GM18951 (cell line): Measurements from ENCODE around the gene CLGN.

ENCODE experiments used
- POLR2A ChIP-seq: IDR thresholded peaks from 4 replicates; pipeline ENCODE4 v1.6.1; 2011; ENCODE audit warnings: mild to moderate bottlenecking; ENCODE audit not compliant: insufficient read length, insufficient read depth; ENCODE audit errors: extremely low read depth
- in situ Hi-C: fragments of 300-500 bp; cut with MboI; formaldehyde crosslinking; loops from one replicate; pipeline ENCODE4 v1.12.0; 2022; ENCODE audit warnings: low sequenced_read_pairs, mixed read lengths, inconsistent platforms; ENCODE audit not compliant: unreplicated experiment

Gene CLGN

GRCh38 chr4:140363558-140363957 lies 63.9 kb downstream of the CLGN start:
- no peak for TF ChIP-seq POLR2A
- in situ Hi-C loops: loop anchor here (25.0 kb wide), 2 partner anchors 249 to 499 kb away; no protein-coding TSS in a partner anchor

GRCh38 chr4:140363051-140363450 lies 64.4 kb downstream of the CLGN start:
- in situ Hi-C loops: loop anchor here (25.0 kb wide), 2 partner anchors 249 to 499 kb away; no protein-coding TSS in a partner anchor

GRCh38 chr4:140361099-140361498 lies 66.3 kb downstream of the CLGN start:
- no peak for TF ChIP-seq POLR2A
- in situ Hi-C loops: loop anchor here (25.0 kb wide), 2 partner anchors 251 to 501 kb away; no protein-coding TSS in a partner anchor

More at GRCh38 chr4:140363051-140363450, 64.4 kb downstream of the CLGN start:
- TF ChIP-seq POLR2A: no peak

GRCh38 chr4:140359562-140360427 lies 67.7 kb downstream of the CLGN start:
- in situ Hi-C loops: loop anchor here (25.0 kb wide), 2 partner anchors 253 to 503 kb away; no protein-coding TSS in a partner anchor

GRCh38 chr4:140358281-140358680 lies 69.2 kb downstream of the CLGN start:
- in situ Hi-C loops: loop anchor here (25.0 kb wide), 2 partner anchors 254 to 504 kb away; no protein-coding TSS in a partner anchor
- TF ChIP-seq POLR2A: no peak

More at GRCh38 chr4:140359562-140360427, 67.7 kb downstream of the CLGN start:
- TF ChIP-seq POLR2A: no peak

- TF ChIP-seq POLR2A: no peak
- in situ Hi-C loops: loop anchor here (25.0 kb wide), 2 partner anchors 254 to 504 kb away; no protein-coding TSS in a partner anchor
Observed at GRCh38 chr4:140357868-140358267, 69.6 kb downstream of the CLGN start.

GRCh38 chr4:140355288-140355687 lies 72.2 kb downstream of the CLGN start:
- no peak for TF ChIP-seq POLR2A
- in situ Hi-C loops: loop anchor here (25.0 kb wide), 2 partner anchors 257 to 507 kb away; no protein-coding TSS in a partner anchor

GRCh38 chr4:140353786-140354185 lies 73.7 kb downstream of the CLGN start:
- TF ChIP-seq POLR2A: no peak
- in situ Hi-C loops: loop anchor here (25.0 kb wide), 2 partner anchors 259 to 509 kb away; no protein-coding TSS in a partner anchor

- in situ Hi-C loops: loop anchor here (25.0 kb wide), 2 partner anchors 261 to 511 kb away; no protein-coding TSS in a partner anchor
Observed at GRCh38 chr4:140351093-140352075, 76.1 kb downstream of the CLGN start.

GRCh38 chr4:140349816-140350215 lies 77.6 kb downstream of the CLGN start:
- in situ Hi-C loops: loop anchor here (25.0 kb wide), 2 partner anchors 262 to 512 kb away; no protein-coding TSS in a partner anchor
- TF ChIP-seq POLR2A: no peak

More at GRCh38 chr4:140351093-140352075, 76.1 kb downstream of the CLGN start:
- TF ChIP-seq POLR2A: no peak

GRCh38 chr4:140346136-140346535 lies 81.3 kb downstream of the CLGN start:
- in situ Hi-C loops: no loop called here
- TF ChIP-seq POLR2A: no peak

- in situ Hi-C loops: no loop called here
- no peak for TF ChIP-seq POLR2A
Observed at GRCh38 chr4:140344621-140345020, 82.8 kb downstream of the CLGN start.
